COR-L47 (cell line): ENCODE measurements around the gene KATNBL1.
"Not testable (repeated sequence)": the region's sequence is repeated elsewhere in the genome, so short reads cannot be mapped to it uniquely, and the experiment has no call there.

Experiments
- DNase-seq: peaks from one replicate; lab custom pipeline; 2025; lab: John Stamatoyannopoulos, UW

The KATNBL1 gene

GRCh38 chr15:34193272-34193671 is 16.6 kb downstream of the KATNBL1 start:
- DNase-seq: not testable (repeated sequence)

DNA sequence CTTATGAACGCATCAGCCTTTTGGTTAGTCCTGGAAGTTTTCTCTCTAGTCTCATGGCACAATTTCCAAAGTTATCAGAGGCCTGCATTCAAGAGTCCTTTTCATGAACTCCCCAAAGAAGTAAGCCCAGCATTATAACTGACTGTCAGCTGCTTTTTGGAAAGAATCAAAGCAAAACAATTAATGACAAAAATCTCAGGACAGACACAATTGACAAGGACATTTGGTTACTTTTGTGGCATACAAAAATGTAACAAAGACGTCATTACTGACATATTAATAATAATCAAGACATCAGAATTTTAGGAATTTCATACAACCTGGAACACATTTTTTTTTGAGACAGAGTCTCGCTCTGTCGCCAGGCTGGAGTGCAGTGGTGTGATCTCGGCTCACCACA is 21.2 kb downstream of the KATNBL1 start:
- no peak for DNase-seq

DNA sequence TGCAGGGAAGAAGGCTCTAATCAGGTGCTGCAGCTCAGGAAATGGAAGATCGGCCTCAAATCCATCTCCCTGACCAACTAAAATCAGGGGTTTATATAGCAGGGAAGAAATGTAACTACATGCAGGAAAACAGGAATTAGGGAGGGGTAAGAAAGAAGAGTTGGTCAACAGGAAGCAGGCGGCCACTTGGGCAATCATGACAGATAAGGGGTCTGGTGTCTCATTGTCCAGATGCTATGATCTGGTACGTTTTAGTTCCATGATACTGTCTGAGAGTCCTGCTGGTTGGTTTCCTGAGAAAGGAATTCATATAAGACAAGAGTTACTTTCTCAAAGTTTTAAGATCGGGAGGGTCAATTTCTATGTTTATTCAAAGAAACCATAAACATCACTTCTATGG is 24.2 kb downstream of the KATNBL1 start:
- no peak for DNase-seq

DNA sequence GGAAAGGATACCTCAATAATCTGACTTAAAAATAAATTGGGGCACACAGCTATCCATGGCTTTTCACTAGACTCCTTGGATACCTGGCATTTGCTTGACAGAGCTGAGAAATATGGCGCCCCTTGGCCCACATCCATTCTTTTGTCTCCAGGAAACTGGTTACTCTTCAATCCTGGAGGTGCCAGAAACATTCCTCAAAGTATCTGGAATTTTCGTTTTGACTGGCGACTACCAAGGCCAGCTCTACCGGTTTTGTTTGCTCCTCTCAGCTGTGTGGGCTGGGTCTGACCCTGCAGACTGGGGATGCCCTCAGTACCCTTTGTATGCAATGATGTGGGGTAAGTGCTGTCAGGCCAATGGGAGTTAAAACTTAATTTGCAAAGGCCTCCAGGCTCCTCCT is 27.0 kb downstream of the KATNBL1 start:
- no peak for DNase-seq

GRCh38 chr15:34179234-34179633 is 30.7 kb downstream of the KATNBL1 start:
- DNase-seq: no peak

DNA sequence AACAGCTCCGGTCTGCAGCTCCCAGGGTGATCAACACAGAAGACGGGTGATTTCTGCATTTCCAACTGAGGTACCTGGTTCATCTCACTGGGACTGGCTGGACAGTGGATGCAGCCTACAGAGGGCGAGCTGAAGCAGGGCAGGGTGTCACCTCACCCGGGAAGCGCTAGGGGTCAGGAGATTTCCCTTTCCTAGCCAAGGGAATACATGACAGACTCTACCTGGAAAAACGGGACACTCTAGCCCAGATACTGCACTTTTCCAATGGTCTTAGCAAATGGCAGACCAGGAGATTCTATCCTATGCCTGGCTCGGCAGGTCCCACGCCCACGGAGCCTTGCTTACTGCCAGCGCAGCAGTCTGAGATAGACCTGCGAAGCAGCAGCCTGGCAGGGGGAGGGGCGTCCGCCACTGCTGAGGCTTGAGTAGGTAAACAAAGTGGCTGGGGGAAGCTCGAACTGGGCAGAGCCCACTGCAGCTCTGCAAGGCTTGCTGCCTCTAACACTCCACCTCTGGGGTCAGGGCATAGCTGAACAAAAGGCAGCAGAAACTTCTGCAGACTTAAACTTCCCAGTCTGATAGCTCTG is 43.8 kb downstream of the KATNBL1 start:
- not testable (repeated sequence) for DNase-seq

DNA sequence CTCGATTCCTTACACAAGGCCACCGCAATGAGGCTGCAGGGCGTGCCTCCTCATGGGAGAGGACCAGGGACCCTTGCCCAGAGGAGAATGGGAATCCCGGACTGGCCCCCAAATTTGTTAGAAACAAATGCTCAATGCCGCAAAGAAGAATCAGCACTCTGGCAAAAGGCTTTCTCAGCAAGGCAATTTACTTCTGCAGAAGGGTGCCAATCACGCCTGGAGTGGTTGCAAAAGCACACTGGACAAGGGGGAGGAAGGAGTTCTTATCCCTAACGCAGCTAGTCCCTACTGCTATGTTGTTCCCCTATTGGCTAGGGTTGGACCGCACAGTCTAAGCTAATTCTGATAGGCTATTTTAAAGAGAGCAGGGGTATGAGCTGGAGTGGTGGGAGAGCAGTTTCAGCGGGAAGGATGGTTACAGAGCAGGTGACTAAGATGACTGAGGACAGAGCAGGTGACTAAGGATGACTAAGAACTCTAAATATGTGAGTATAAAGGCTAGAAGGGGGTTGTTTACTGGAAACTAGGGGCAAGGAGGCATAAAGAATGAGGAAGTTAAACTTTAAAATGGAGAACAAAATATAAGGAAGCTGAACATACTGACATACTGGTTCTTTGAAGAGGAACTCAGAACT is 48.5 kb downstream of the KATNBL1 start:
- no peak for DNase-seq

- no peak for DNase-seq
These were observed 49.2 kb downstream of the KATNBL1 start for GRCh38 chr15:34160735-34161134.

GRCh38 chr15:34158355-34158754 is 51.5 kb downstream of the KATNBL1 start:
- no peak for DNase-seq

DNA sequence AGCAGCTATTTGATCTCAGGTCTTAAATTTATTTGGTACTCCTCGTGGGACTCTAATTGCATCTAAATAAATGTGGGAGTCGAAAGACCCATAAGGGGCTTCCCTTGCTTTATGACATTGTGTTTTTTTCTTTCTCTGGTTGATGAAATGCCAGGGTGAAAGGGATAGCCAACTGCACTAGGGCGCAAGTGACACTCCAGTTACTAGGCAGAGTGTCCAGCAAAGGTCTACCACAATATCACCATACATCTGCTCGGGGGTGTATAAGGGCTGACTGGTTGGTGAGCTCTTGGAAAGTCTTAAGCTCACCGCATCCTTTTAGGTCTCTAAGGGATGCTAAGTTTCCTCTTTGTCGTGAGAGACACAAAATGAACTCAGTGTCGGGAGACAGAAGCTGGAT is 54.0 kb downstream of the KATNBL1 start:
- no peak for DNase-seq

GRCh38 chr15:34154725-34155204 is 55.1 kb downstream of the KATNBL1 start:
- no peak for DNase-seq

DNA sequence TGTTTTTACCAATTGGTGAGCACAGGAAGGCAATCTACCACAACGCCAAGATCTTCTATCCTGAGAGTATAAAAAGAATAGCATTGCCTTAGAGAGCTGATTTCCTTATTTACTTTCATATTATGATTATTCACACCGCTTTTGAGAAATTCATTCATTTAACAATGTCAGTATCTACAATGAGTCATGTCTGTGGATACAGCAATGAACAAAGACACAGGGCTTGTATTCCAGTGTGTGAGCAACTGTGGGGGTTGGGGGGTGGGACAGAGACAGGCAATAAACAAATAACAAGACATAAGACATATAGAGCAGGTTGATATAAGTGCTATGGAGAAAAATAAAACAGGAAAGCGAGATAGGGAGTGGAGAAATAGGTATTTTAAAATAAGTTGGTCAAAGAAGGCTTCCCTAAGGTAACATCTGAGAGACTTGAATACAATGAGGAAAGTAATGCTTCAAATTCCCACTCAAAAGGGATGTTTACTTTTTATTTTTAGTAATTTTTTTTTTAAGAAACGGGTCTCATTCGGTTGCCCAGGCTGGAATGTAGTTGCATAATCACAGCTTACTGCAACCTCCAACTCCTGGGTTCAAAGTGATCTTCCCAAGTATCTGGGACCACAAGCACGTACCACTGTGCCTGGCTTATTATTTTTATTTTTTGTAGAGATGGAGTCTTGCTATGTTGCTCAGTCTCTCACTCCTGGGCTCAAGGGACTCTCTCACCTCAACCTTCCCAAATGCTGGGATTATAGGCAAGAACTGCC is 62.3 kb downstream of the KATNBL1 start:
- DNase-seq: no peak

DNA sequence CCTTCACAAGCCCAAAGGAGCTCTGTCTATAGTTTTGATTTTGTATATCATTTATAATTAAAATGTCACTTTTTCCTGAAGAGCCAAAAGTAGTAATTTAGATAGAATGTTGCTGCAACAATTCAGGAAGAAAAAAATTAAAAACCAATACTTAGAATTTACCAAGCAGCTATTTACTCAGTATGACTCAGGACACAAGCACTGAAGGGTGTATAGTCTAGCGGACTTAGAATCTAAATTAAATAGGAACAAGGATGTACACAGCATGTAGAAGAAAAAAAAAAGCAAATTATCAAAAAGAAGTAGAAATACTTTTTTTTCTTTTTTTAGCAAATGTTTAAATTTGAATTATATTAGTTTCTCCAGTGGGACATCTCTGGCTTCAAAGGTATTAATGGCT is 76.4 kb downstream of the KATNBL1 start:
- no peak for DNase-seq

- DNase-seq: no peak
These were observed 77.0 kb downstream of the KATNBL1 start for GRCh38 chr15:34132881-34133280.

DNA sequence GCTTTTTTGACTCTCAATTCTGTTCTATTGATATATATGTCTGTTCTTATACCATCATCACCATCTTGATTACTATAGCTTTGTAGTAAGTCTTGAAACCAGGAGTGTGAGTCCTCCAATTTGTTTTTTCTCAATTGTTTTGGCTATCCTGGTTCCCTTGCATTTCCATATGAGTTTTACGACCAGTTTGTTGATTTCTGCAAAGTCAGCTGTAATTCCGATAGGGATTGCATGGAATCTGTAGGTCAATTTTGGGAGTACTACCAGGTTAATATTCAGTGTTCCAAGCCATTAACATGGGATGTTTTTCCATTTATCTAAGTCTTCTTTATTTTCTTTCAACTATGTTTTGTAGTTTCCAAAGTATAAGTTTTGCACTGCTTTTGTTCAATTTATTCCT is 81.0 kb downstream of the KATNBL1 start:
- no peak for DNase-seq

DNA sequence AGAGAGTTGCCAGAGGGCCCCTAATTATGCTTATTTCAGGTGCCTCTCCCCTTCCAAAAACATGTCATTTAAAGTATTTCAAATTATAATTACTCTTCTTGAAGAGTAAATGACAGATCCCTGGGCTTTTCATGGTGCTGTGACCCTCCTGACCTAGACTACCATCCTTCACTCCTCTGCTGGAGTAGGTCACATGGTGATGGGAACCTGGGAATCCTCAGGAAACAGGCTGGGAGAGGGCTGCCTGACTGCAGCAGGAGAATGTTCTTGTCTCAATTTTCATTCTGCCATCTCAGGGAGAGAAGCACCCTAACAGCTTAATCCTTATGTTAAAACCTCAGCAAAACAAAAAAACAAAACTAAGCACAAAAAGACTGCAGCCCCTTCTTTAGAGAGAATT is 83.4 kb downstream of the KATNBL1 start:
- no peak for DNase-seq

DNA sequence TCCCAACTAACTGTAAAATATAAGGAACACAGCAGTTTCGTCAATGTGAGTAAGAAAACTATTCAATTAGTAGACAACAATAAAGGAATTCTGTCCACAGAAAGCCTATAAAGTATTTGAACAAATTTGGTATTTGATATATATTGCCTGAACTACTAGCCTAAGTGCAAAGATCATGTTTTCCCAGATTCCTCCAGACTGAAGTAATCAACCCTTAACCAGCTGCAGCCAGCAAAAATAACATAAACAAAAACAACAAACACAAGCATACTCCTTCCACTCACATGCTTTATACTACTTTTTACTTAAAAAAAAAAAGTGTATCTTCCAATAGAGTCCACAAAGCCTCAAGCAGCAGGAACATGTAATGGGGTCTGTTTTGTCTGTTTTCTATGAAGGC is 84.0 kb downstream of the KATNBL1 start:
- no peak for DNase-seq

GRCh38 chr15:34124651-34125050 is 85.2 kb downstream of the KATNBL1 start:
- no peak for DNase-seq

DNA sequence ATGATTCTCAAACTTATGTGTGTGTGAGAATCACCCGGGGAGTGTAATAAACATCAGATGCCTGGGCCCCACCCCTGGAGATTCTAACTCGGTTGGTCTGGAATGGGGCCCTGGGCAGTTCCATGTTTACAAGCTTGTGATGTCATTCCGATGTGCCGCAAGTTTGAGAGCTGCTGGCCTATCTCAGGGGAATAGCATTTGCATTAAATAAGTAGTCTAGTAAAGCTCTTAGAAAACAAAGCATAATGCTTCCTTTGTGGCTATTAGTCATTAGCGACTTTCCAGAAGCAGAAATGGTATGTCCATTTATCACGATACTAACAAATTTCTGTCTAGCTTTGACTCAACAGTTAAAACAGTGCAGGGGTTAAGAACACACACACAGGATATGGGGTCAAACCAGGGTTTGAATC is 87.1 kb downstream of the KATNBL1 start:
- DNase-seq: no peak

DNA sequence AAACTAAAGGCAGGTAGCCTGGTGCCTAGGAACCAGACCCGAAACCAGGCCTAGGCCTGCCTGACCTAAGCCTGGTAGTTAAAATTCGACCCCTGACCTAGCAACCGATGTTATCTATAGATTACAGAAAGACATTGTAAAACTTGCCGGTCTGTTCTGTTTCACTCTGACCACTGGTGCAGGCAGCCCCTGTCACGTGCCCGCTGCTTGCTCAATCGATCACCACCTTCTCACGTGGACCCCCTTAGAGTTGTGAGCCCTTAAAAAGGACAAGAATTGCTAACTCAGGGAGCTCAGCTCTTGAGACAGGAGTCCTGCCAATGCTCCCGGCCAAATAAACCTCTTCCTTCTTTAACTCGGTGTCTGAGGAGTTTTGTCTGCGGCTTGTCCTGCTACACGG is 88.1 kb downstream of the KATNBL1 start:
- not testable (repeated sequence) for DNase-seq

- DNase-seq: not testable (repeated sequence)
These were observed 89.5 kb downstream of the KATNBL1 start for GRCh38 chr15:34120420-34120819.

DNA sequence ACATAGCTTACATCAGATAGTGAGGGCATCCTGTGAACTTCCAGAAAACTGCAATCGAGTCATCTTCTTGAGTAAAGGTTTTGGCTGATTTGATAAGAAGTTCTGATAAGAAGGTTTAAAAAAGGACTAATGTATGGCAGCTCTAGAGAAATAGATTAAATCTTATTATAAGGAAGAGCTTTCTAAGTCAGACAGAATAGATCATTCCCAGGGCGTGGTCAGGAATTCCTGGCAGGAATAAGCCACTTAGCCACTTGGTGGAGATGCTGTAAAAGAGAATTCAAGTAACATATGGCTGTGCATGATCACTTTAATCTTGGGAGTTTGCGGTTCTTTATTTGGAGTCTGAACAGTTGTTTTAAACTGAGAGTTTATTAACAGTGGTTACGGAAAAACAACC is 90.6 kb downstream of the KATNBL1 start:
- DNase-seq: no peak

GRCh38 chr15:34116620-34117019 is 93.3 kb downstream of the KATNBL1 start:
- no peak for DNase-seq
